Trophoblast cell (in vitro differentiated cells and primary cell): ENCODE data around the gene ZFHX2.

Experiments used
- DNase-seq, 2 donors: peaks; one replicate each; pipeline ENCODE4 v3.0.0-alpha.2; 2016
- H2AFZ ChIP-seq: 2 replicates; pipeline ENCODE4 v1.6.1; 2013; ENCODE audit warnings: low read length, moderate library complexity, mild to moderate bottlenecking; ENCODE audit not compliant: insufficient read depth, poor library complexity
- H2AK5ac ChIP-seq: 2 replicates; pipeline ENCODE4 v1.6.1; 2013; ENCODE audit warnings: mild to moderate bottlenecking, low read length
- H2BK120ac ChIP-seq: 2 replicates; pipeline ENCODE4 v1.6.1; 2013; ENCODE audit warnings: low read length, mild to moderate bottlenecking, moderate library complexity; ENCODE audit not compliant: insufficient read depth, poor library complexity
- H2BK12ac ChIP-seq: 2 replicates; pipeline ENCODE4 v1.6.1; 2013; ENCODE audit warnings: mild to moderate bottlenecking, low read length, moderate library complexity
- H2BK5ac ChIP-seq: 2 replicates; pipeline ENCODE4 v1.6.1; 2013; ENCODE audit warnings: low read length, low read depth, moderate library complexity, mild to moderate bottlenecking; ENCODE audit not compliant: poor library complexity
- H3K14ac ChIP-seq: 2 replicates; pipeline ENCODE4 v1.6.1; 2013; ENCODE audit warnings: mild to moderate bottlenecking, low read length
- H3K18ac ChIP-seq: 2 replicates; pipeline ENCODE4 v1.6.1; 2013; ENCODE audit warnings: mild to moderate bottlenecking, low read length
- H3K23ac ChIP-seq: 2 replicates; pipeline ENCODE4 v1.6.1; 2013; ENCODE audit warnings: low read length
- H3K27ac ChIP-seq: 2 replicates; pipeline ENCODE4 v1.5.1; 2013; ENCODE audit warnings: low read depth, mild to moderate bottlenecking, inconsistent platforms, low read length, moderate library complexity
- H3K27me3 ChIP-seq: 2 replicates; pipeline ENCODE4 v1.6.1; 2013; ENCODE audit warnings: inconsistent platforms, mild to moderate bottlenecking, low read length, moderate library complexity; ENCODE audit not compliant: insufficient read depth
- H3K36me3 ChIP-seq, 2 experiments: 1 replicate in 1 of 2; 2 replicates in 1 of 2; pipeline ENCODE4 v1.6.1; 2013; ENCODE audit warnings: low read length in 2 of 2, mild to moderate bottlenecking in 2 of 2, moderate library complexity in 1 of 2; ENCODE audit not compliant: insufficient read depth in 2 of 2, control insufficient read depth in 1 of 2
- H3K4ac ChIP-seq: 2 replicates; pipeline ENCODE4 v1.6.1; 2013; ENCODE audit warnings: low read depth, mild to moderate bottlenecking, low read length, moderate library complexity
- H3K4me1 ChIP-seq, 2 experiments: 1 replicate in 1 of 2; 2 replicates in 1 of 2; pipeline ENCODE4 v1.6.1; 2013; ENCODE audit warnings: low read length in 2 of 2, mild to moderate bottlenecking in 2 of 2, moderate library complexity in 1 of 2; ENCODE audit not compliant: insufficient read depth in 2 of 2, control insufficient read depth in 1 of 2
- H3K4me2 ChIP-seq: 2 replicates; pipeline ENCODE4 v1.6.1; 2013; ENCODE audit warnings: inconsistent platforms, mild to moderate bottlenecking, low read length, moderate library complexity
- H3K4me3 ChIP-seq: 2 replicates; pipeline ENCODE4 v1.5.1; 2013; ENCODE audit warnings: mild to moderate bottlenecking, low read depth, low read length, inconsistent platforms
- H3K79me1 ChIP-seq: one replicate; pipeline ENCODE4 v1.6.1; 2013; ENCODE audit warnings: low read length
- H3K79me2 ChIP-seq: 2 replicates; pipeline ENCODE4 v1.6.1; 2013; ENCODE audit warnings: low read length, mild to moderate bottlenecking; ENCODE audit not compliant: control insufficient read depth, insufficient read depth, poor library complexity
- H3K9ac ChIP-seq: 2 replicates; pipeline ENCODE4 v1.6.1; 2013; ENCODE audit warnings: mild to moderate bottlenecking, low read length
- H3K9me3 ChIP-seq: 2 replicates; pipeline ENCODE4 v1.6.1; 2013; ENCODE audit warnings: low read depth, mild to moderate bottlenecking, control low read depth, inconsistent platforms, low read length; ENCODE audit not compliant: insufficient read depth
- H4K12ac ChIP-seq: 2 replicates; pipeline ENCODE4 v1.6.1; 2013; ENCODE audit warnings: low read depth, mild to moderate bottlenecking, low read length, moderate library complexity
- H4K8ac ChIP-seq: 2 replicates; pipeline ENCODE4 v1.6.1; 2013; ENCODE audit warnings: low read depth, mild to moderate bottlenecking, low read length, moderate library complexity
- H4K91ac ChIP-seq: one replicate; pipeline ENCODE4 v1.6.1; 2013; ENCODE audit warnings: low read depth, mild to moderate bottlenecking, low read length, moderate library complexity
- WGBS: extraction: QIAGEN DNeasy Blood & Tissue Kit; methylation state at CpG from one replicate; pipeline ENCODE4 v1.1.7; 2013; ENCODE audit warnings: missing lambda C conversion rate; ENCODE audit not compliant: insufficient read length, insufficient coverage; ENCODE audit errors: extremely low coverage; 5-methylcytosine and 5-hydroxymethylcytosine counted together

ZFHX2 gene

DNA sequence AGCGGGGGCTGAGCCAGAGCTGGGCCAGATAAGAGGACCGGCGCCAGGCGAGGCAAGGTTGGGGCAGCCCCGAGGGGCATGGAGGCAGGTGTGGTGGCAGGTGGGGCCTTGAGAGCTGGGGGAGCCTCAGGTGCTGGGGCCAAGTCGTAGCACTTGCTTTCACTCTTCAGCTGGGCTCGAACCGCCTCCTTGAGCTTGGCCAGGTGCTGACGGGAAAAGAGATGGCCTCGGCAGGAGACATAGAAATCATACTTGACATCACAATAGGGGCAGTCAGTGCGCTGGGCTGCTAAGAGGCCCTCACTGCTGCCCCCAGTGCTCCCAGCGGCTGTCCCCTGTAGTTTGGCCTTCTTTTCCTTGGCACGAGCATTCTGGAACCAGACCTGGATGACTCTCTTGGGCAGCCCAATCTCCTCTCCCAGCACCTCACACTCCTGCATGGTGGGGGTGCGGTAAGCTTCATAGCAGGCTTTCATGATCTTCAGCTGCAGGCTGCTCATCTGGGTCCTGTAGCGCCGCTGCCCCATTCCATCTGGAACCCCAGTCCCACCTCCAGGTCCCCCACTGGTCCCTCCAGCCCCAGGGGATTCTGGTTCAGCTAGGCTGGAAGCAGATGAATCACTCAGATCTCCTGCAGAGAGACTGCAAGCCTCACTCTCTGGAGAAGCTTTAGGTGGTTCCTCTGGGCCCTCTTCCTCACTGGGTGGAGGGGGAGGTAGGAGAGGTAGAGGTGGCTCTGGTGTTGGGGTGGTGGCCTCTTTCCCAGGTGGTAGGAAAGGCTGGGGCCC is 28.1 kb downstream of the ZFHX2 start:
- no peak overlapping the region for H3K9ac ChIP-seq
- H4K8ac ChIP-seq: no peak overlapping the region
- no peak overlapping the region for H3K27ac ChIP-seq
- no peak overlapping the region for H3K23ac ChIP-seq
- H3K4me3 ChIP-seq: no peak overlapping the region
- peaks cover 3% of the 10 kb centered on the region in 2 experiments for H3K36me3 ChIP-seq
- no peak overlapping the region for H3K18ac ChIP-seq
- no peaks in the 10 kb centered on the region for H3K79me2 ChIP-seq
- H2AK5ac ChIP-seq: no peak overlapping the region
- H3K4ac ChIP-seq: no peak overlapping the region
- no peaks in the 10 kb centered on the region for H3K27me3 ChIP-seq
- no peak overlapping the region for H2BK12ac ChIP-seq
- no peak overlapping the region for H3K4me2 ChIP-seq
- no peak overlapping the region for H4K12ac ChIP-seq
- H3K79me1 ChIP-seq: no peaks in the 10 kb centered on the region
- no CpG with 5 or more reads among the region's 16 CpGs for WGBS
- no peaks in the 10 kb centered on the region for H3K9me3 ChIP-seq
- H2BK5ac ChIP-seq: no peak overlapping the region
- no peak overlapping the region for H3K14ac ChIP-seq
- DNase-seq: no peak
- H2BK120ac ChIP-seq: no peak overlapping the region
- no peak overlapping the region for H4K91ac ChIP-seq
- H3K4me1 ChIP-seq: peaks cover 0 to 3% of the 10 kb centered on the region in 2 experiments
- no peak overlapping the region for H2AFZ ChIP-seq

DNA sequence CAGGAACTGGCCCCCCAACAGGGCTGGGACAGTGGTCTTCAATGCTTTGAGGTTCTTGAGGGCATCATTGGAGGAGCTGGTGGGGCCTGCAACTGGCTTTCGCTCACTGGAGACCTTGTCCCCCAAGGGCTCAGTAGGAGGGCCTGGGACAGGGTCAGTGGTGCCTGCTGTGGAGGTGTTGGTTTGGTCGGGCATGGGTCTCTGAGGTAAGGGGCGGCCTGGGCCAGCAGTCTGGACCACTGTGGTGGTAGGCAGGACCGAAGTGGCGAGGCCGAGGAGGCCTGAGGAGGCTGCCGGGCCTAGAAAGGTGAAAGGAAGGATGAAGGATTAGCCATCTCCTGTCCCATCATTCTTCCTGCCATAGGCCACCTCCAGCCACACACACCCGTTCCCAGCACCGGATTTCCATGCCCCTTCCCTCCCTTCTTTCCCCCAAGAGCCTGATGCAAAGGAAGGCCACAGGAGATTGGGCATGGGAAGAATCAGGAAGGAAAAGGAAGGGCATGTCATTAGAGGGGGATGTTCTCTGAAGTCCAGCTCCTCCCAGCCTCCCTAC is 28.8 kb downstream of the ZFHX2 start:
- no peak overlapping the region for H3K4me3 ChIP-seq
- H4K12ac ChIP-seq: no peak overlapping the region
- no peak overlapping the region for H3K27ac ChIP-seq
- no peak overlapping the region for H2BK12ac ChIP-seq
- no peaks in the 10 kb centered on the region for H3K9me3 ChIP-seq
- no peak overlapping the region for H3K4me2 ChIP-seq
- no peak overlapping the region for H3K4ac ChIP-seq
- H2BK120ac ChIP-seq: no peak overlapping the region
- WGBS: no CpG with 5 or more reads among the region's 9 CpGs
- H2AK5ac ChIP-seq: no peak overlapping the region
- H3K27me3 ChIP-seq: no peaks in the 10 kb centered on the region
- no peak overlapping the region for H3K9ac ChIP-seq
- no peak for DNase-seq
- H3K14ac ChIP-seq: no peak overlapping the region
- peaks cover 3% of the 10 kb centered on the region in 2 experiments for H3K36me3 ChIP-seq
- H2AFZ ChIP-seq: no peak overlapping the region
- H3K4me1 ChIP-seq: no peaks in the 10 kb centered on the region
- H3K23ac ChIP-seq: no peak overlapping the region
- no peaks in the 10 kb centered on the region for H3K79me1 ChIP-seq
- H4K91ac ChIP-seq: no peak overlapping the region
- no peak overlapping the region for H3K18ac ChIP-seq
- H2BK5ac ChIP-seq: no peak overlapping the region
- H4K8ac ChIP-seq: no peak overlapping the region
- H3K79me2 ChIP-seq: no peaks in the 10 kb centered on the region

DNA sequence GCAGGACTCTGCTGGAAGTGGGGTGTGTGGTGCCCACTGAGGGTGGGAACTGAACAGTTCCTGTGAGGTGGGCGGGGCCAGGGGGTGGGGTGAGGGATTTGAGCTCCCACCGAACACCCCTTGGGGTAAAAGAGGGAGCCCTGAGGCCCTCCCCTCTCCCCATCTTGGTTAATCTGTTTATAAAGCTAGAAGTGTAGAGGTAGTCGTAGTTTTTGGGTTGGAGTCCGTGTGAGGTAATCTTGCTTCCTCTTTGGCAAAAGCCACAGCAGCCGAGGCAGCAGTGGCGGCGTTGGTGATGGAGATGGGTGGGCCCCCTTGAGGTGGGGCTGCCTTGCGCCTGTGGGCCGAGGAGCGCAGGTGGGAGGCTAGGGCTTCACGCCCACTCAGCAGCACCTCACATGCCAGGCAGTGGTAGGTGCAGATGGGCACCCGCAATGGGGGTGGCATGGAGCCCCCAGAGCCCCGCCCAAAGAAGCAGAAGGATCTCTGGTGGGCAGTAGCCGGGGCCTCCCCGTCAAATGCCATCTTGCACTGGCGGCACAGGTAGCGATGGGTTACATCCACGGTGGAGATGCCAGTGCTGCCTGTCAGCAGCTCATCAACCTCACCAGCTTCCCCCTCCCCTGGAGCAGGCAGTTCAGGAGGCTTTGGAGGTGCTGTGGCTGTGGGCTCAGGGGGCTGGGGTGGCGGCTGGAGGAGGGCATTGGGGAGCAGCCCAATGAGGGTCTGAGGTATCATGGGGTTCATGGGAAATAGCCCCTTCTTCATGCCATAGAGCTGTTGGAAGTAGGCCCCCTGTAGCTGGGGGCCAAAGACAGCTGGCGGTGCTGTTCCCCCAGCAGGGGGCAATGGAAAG is 29.6 kb downstream of the ZFHX2 start:
- WGBS: no CpG with 5 or more reads among the region's 20 CpGs
- no peaks in the 10 kb centered on the region for H3K79me1 ChIP-seq

DNA sequence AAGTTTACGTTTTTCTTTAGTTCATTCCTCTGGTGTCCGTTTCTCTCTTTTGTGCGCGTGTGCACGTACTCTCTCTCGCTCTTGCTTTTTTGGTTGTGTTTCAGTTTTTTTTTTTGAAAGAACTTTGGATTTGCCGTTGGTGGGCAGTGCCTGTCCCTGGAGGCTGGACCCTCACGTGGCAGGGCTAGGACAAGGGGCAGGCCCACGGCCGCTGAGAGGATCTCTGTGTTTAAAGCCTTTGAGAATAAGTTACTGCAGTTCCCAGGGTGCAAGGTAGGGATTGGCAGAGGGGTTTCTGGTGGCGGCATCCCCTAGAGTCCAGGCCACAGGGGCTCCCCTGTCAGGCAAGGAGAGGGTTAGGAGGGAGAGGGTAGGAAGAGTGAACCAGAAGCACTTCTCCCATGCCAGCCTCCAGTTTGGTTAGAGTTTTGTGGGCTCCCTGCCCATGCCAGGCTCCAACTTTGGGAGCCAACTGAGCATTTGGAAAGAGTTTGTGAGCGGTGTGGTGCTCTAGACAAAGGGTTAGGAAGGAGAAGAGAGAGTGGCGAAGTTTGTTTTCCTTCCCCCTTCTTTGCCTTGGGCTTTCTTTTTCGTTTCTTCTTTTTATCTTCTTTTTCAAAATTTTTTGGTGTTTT is 30.5 kb downstream of the ZFHX2 start:
- no peak overlapping the region for H3K9ac ChIP-seq
- no peak overlapping the region for H2AK5ac ChIP-seq
- H2BK5ac ChIP-seq: no peak overlapping the region
- H4K12ac ChIP-seq: no peak overlapping the region
- H3K9me3 ChIP-seq: no peaks in the 10 kb centered on the region
- no peak overlapping the region for H2BK120ac ChIP-seq
- no peak overlapping the region for H2AFZ ChIP-seq
- no peaks in the 10 kb centered on the region for H3K27me3 ChIP-seq
- H4K8ac ChIP-seq: no peak overlapping the region
- no peaks in the 10 kb centered on the region for H3K4me1 ChIP-seq
- no peak overlapping the region for H3K4me3 ChIP-seq
- no peak overlapping the region for H3K4me2 ChIP-seq
- no peak overlapping the region for H2BK12ac ChIP-seq
- no peak overlapping the region for H4K91ac ChIP-seq
- H3K18ac ChIP-seq: no peak overlapping the region
- H3K79me1 ChIP-seq: no peaks in the 10 kb centered on the region
- no peak for DNase-seq
- H3K4ac ChIP-seq: no peak overlapping the region
- peaks cover 0 to 3% of the 10 kb centered on the region in 2 experiments for H3K36me3 ChIP-seq
- no peak overlapping the region for H3K27ac ChIP-seq
- H3K14ac ChIP-seq: no peak overlapping the region
- H3K79me2 ChIP-seq: no peaks in the 10 kb centered on the region
- WGBS: no CpG with 5 or more reads among the region's 14 CpGs
- H3K23ac ChIP-seq: no peak overlapping the region

More for the DNA sequence above, 29.6 kb downstream of the ZFHX2 start:
- H2BK5ac ChIP-seq: no peak overlapping the region
- H3K14ac ChIP-seq: no peak overlapping the region
- no peak overlapping the region for H2AK5ac ChIP-seq
- H3K4me1 ChIP-seq: no peaks in the 10 kb centered on the region
- no peak overlapping the region for H3K23ac ChIP-seq
- no peaks in the 10 kb centered on the region for H3K79me2 ChIP-seq
- H3K27ac ChIP-seq: no peak overlapping the region
- DNase-seq: no peak
- H3K27me3 ChIP-seq: no peaks in the 10 kb centered on the region
- H3K4me3 ChIP-seq: no peak overlapping the region
- peaks cover 0 to 3% of the 10 kb centered on the region in 2 experiments for H3K36me3 ChIP-seq
- H2BK120ac ChIP-seq: no peak overlapping the region
- no peak overlapping the region for H4K12ac ChIP-seq
- H4K91ac ChIP-seq: no peak overlapping the region
- H4K8ac ChIP-seq: no peak overlapping the region
- H3K9ac ChIP-seq: no peak overlapping the region
- no peak overlapping the region for H3K4me2 ChIP-seq
- H3K18ac ChIP-seq: no peak overlapping the region
- no peak overlapping the region for H2BK12ac ChIP-seq
- no peaks in the 10 kb centered on the region for H3K9me3 ChIP-seq
- H3K4ac ChIP-seq: no peak overlapping the region
- no peak overlapping the region for H2AFZ ChIP-seq
